Mesothelial cell of epicardium (in vitro differentiated cells): ENCODE measurements around the gene AMBRA1. TPM values are rescaled to one million over a fixed set of nuclear protein-coding genes. Genes with fewer than 3 reads are reported as not detected.

Experiments
- DNase-seq, 2 experiments: peaks; one replicate each; pipeline ENCODE4 v3.0.0; 2021; ENCODE audit warnings: low spot score in 2 of 2; ENCODE audit not compliant: unreplicated experiment in 2 of 2
- H3K27ac Mint-ChIP-seq: 2 replicates; pipeline ENCODE4 v1.8.0; 2021; ENCODE audit warnings: mixed read lengths
- H3K27me3 Mint-ChIP-seq: 2 replicates; pipeline ENCODE4 v1.8.0; 2021; ENCODE audit warnings: low read depth, mixed read lengths
- H3K36me3 Mint-ChIP-seq: 2 replicates; pipeline ENCODE4 v1.8.0; 2021; ENCODE audit warnings: mixed read lengths
- H3K4me1 Mint-ChIP-seq: 2 replicates; pipeline ENCODE4 v1.8.0; 2021; ENCODE audit warnings: mixed read lengths
- H3K4me3 Mint-ChIP-seq: 2 replicates; pipeline ENCODE4 v1.8.0; 2021; ENCODE audit warnings: mild to moderate bottlenecking, moderate library complexity, mixed read lengths
- H3K9me3 Mint-ChIP-seq: 2 replicates; pipeline ENCODE4 v1.8.0; 2021; ENCODE audit warnings: mixed read lengths
- CTCF ChIP-seq: fragments of 200-600 bp; sonication (generic); IDR thresholded peaks from one replicate; pipeline ENCODE4 v1.5.0; 2021; ENCODE audit warnings: antibody characterized with exemption; ENCODE audit not compliant: unreplicated experiment
- total RNA-seq: library from RNA; stranded (reverse); gene quantifications from 3 replicates; pipeline ENCODE4 v1.2.1, GENCODE V29; 2021

Gene AMBRA1
- total RNA-seq, 1 donor from 2014 or later: 48.4 TPM

GRCh38 chr11:46378296-46378695, 215.5 kb downstream of the AMBRA1 start:
- H3K4me3 Mint-ChIP-seq: no peak overlapping the region
- no peak for TF ChIP-seq CTCF
- H3K9me3 Mint-ChIP-seq: no peaks in the 10 kb centered on the region
- no peaks in the 10 kb centered on the region for H3K27me3 Mint-ChIP-seq
- peaks cover 9% of the 10 kb centered on the region for H3K36me3 Mint-ChIP-seq
- H3K27ac Mint-ChIP-seq: no peak overlapping the region
- H3K4me1 Mint-ChIP-seq: peaks cover 15% of the 10 kb centered on the region
- DNase-seq: no peak

GRCh38 chr11:46377831-46378230, 216.0 kb downstream of the AMBRA1 start:
- Mint-ChIP-seq H3K4me1 (peaks cover 11% of the 10 kb centered on the region), H3K27me3 (no peaks in the 10 kb centered on the region), H3K27ac (no peak overlapping the region), H3K36me3 (peaks cover 9% of the 10 kb centered on the region), H3K4me3 (no peak overlapping the region), H3K9me3 (no peaks in the 10 kb centered on the region)
- DNase-seq: no peak
- TF ChIP-seq CTCF: no peak

- no peak for TF ChIP-seq CTCF
- no peak overlapping the region for H3K27ac Mint-ChIP-seq
- H3K9me3 Mint-ChIP-seq: no peaks in the 10 kb centered on the region
- H3K4me3 Mint-ChIP-seq: no peak overlapping the region
- peaks cover 9% of the 10 kb centered on the region for H3K36me3 Mint-ChIP-seq
- H3K4me1 Mint-ChIP-seq: peaks cover 9% of the 10 kb centered on the region
- H3K27me3 Mint-ChIP-seq: no peaks in the 10 kb centered on the region
- no peak for DNase-seq
These were observed 216.5 kb downstream of the AMBRA1 start for GRCh38 chr11:46377290-46377689.

- Mint-ChIP-seq H3K36me3 (peaks cover 9% of the 10 kb centered on the region), H3K9me3 (no peaks in the 10 kb centered on the region), H3K27me3 (no peaks in the 10 kb centered on the region), H3K27ac (peak overlapping the region; percentile 16), H3K4me3 (no peak overlapping the region), H3K4me1 (peaks cover 6% of the 10 kb centered on the region)
- no peak for DNase-seq
- TF ChIP-seq CTCF: no peak
These were observed 217.4 kb downstream of the AMBRA1 start for GRCh38 chr11:46376258-46377050.

- Mint-ChIP-seq H3K9me3 (no peaks in the 10 kb centered on the region), H3K36me3 (peaks cover 9% of the 10 kb centered on the region), H3K27me3 (no peaks in the 10 kb centered on the region), H3K27ac (no peak overlapping the region), H3K4me1 (peaks cover 6% of the 10 kb centered on the region), H3K4me3 (no peak overlapping the region)
- no peak for TF ChIP-seq CTCF
- DNase-seq: no peak
These were observed 218.3 kb downstream of the AMBRA1 start for GRCh38 chr11:46375392-46376101.
